Measurements from ENCODE around the gene GIPC2. TPM values are rescaled to one million over a fixed set of nuclear protein-coding genes. Genes with fewer than 3 reads are reported as not detected.
"Not testable (repeated sequence)": the region's sequence is repeated elsewhere in the genome, so short reads cannot be mapped to it uniquely, and the experiment has no call there.

Gene GIPC2
- total RNA-seq, 2 donors from 2014 or later, result 0.35 to 0.50 TPM

DNA sequence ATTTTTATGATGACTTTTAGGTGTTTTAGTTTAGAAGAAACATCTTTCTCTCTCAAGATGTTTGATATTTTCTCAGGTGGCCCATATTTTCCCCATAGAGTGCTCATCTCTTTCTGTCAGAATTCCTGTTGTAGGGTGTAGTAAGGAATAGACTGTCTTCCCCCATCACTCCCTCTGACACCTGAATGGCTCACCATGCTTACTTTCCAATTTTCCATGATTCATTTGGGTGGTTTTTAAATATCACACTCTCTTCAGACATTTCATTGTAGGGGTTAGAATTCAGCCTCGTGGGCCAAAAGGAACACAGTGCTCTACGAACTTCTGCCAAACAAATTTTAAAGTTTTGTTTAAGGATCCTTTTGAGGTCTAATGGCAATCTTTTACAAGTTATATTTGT is 24.0 kb downstream of the GIPC2 start:
- no peak for ATAC-seq (replicated peaks)
- no peaks in the 10 kb centered on the region for H3K36me3 Mint-ChIP-seq (ENCODE audit: low read depth)

DNA sequence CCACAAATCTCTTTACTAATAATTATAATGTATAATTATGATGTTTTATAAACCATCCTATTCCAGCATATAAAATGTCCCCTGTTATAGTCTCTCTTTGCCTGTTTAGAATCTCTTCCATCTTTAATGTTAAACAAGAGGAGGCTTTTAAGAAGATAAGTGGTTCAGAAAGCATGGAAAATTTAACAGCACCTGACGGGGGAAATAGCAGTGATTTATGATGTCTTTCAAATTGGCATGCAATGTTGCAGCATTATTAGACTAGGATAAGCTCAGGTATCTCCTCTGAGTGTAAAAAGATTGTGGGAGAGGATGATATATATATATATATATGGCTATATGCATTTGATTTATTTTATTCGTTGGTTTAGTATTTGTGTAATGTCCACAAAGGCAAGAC is 24.4 kb downstream of the GIPC2 start:
- Mint-ChIP-seq H3K9me3 (no peaks in the 10 kb centered on the region), H3K27ac (no peak overlapping the region), H3K27me3 (peaks cover 11% of the 10 kb centered on the region), H3K4me3 (no peak overlapping the region), H3K4me1 (no peaks in the 10 kb centered on the region), H3K36me3 (ENCODE audit: low read depth) (no peaks in the 10 kb centered on the region)
- no peak for ATAC-seq (replicated peaks)

More for the DNA sequence above, 24.0 kb downstream of the GIPC2 start:
- H3K27ac Mint-ChIP-seq, result no peak overlapping the region
- peaks cover 11% of the 10 kb centered on the region for H3K27me3 Mint-ChIP-seq
- no peaks in the 10 kb centered on the region for H3K9me3 Mint-ChIP-seq
- no peaks in the 10 kb centered on the region for H3K4me1 Mint-ChIP-seq
- H3K4me3 Mint-ChIP-seq, result no peak overlapping the region

DNA sequence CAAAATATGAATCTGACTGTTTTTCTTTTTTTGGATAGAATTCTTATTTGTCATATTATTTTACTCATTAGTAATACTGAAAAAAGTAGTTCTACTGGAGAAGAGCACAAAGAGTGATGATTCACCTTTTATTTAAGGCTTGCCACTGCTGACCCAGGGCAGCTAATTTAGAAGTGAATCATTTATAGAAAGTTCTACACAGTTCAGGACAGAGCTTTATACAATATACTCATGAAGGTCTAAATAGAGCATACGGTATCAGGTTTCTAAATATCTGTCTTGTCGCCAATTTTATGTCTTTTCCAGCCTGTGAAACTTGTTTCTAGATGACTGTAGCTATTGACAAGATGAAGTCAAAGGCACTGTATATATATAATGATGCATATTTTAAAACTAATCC is 25.0 kb downstream of the GIPC2 start:
- no peak overlapping the region for H3K4me3 Mint-ChIP-seq
- ATAC-seq (replicated peaks), result peak; percentile 97
- H3K9me3 Mint-ChIP-seq, result no peaks in the 10 kb centered on the region
- H3K27ac Mint-ChIP-seq, result no peak overlapping the region
- peaks cover 11% of the 10 kb centered on the region for H3K27me3 Mint-ChIP-seq
- no peaks in the 10 kb centered on the region for H3K4me1 Mint-ChIP-seq
- H3K36me3 Mint-ChIP-seq (ENCODE audit: low read depth), result no peaks in the 10 kb centered on the region

DNA sequence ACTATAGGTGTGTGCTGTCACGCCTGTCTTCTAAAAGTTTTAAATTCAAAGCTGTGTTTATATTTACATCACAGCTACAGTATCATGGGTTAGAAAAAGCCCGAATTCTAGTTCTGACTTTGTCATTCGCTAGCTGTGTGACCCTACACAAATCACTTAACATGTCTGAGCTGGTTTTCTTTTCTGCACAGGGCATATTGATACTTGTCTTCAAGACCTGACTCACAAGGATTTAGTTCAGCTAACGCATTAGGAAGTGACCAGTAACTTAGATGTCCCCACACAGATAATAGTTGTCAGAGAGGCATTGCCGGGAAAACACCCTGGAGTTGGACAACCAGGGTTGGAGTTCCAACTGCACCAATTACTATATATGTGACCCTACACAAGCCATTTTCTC is 25.9 kb downstream of the GIPC2 start:
- Mint-ChIP-seq H3K27ac (no peak overlapping the region), H3K27me3 (peaks cover 11% of the 10 kb centered on the region), H3K9me3 (no peaks in the 10 kb centered on the region), H3K36me3 (ENCODE audit: low read depth) (no peaks in the 10 kb centered on the region), H3K4me3 (no peak overlapping the region), H3K4me1 (no peaks in the 10 kb centered on the region)
- no peak for ATAC-seq (replicated peaks)

DNA sequence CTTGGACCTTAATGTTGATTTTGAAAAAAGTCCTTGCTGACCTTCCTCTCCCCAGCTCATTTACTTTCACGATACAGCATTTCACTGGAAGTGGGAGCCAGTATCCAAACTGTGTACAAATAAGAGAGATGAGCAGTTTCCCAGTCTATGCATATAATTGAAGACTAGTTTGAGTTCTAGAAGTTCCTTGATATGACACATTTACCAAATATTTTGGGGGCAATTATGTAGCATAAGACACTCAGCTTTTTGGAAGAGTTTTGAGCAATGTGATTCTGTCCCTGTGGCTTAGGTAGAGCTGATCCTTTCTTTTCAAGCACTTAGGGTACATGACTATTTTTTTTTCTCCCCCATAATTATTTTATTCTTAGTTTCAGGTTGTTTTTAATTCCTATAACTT is 26.4 kb downstream of the GIPC2 start:
- no peak for ATAC-seq (replicated peaks)
- no peaks in the 10 kb centered on the region for H3K4me1 Mint-ChIP-seq
- no peak overlapping the region for H3K4me3 Mint-ChIP-seq
- no peaks in the 10 kb centered on the region for H3K36me3 Mint-ChIP-seq (ENCODE audit: low read depth)
- no peaks in the 10 kb centered on the region for H3K9me3 Mint-ChIP-seq
- no peak overlapping the region for H3K27ac Mint-ChIP-seq
- peaks cover 11% of the 10 kb centered on the region for H3K27me3 Mint-ChIP-seq

DNA sequence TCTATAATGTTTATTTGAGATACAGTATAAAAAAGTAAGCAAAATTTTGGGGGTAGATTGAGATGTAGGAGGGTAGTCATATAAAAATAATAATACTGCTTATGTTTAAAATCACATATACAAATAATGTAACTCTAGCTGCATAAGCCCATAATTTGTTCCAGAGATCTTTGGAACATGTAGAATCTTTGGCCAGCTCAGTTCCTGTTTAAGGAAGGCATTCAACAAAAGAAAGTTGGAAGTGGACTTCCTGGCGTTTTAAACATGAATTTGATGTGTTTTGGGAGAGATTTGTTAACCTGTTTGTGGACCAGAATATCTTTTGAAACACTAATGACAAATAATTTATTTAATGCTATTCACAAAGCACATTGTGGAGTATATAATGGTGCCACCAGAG is 27.7 kb downstream of the GIPC2 start:
- H3K9me3 Mint-ChIP-seq, result no peaks in the 10 kb centered on the region
- H3K4me3 Mint-ChIP-seq, result no peak overlapping the region
- no peak overlapping the region for H3K27ac Mint-ChIP-seq
- H3K36me3 Mint-ChIP-seq (ENCODE audit: low read depth), result no peaks in the 10 kb centered on the region
- no peaks in the 10 kb centered on the region for H3K4me1 Mint-ChIP-seq
- no peak for ATAC-seq (replicated peaks)
- H3K27me3 Mint-ChIP-seq, result peaks cover 7% of the 10 kb centered on the region

DNA sequence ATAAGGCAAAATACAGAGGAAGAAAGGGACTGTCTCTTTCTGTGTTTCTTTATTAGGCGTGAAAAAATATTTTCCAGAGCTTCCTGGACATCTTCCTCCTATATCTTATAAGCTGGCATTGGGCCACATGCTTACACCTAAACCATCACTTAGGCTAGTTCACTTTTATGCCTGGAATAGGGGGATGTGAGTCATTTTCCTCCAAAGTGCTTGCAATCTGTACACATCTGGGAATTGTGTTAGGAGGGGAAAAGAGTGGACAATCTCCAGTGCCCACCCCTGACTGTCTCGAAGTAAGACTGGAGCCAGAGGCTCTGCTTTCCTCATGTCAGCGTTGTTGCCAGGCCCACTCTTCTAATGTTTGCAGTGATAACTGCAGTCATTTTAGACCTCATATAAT is 29.9 kb downstream of the GIPC2 start:
- Mint-ChIP-seq H3K4me1 (peaks cover 12% of the 10 kb centered on the region), H3K27me3 (peaks cover 4% of the 10 kb centered on the region), H3K4me3 (no peak overlapping the region), H3K9me3 (no peaks in the 10 kb centered on the region), H3K27ac (no peak overlapping the region), H3K36me3 (ENCODE audit: low read depth) (no peaks in the 10 kb centered on the region)
- ATAC-seq (replicated peaks), result no peak

DNA sequence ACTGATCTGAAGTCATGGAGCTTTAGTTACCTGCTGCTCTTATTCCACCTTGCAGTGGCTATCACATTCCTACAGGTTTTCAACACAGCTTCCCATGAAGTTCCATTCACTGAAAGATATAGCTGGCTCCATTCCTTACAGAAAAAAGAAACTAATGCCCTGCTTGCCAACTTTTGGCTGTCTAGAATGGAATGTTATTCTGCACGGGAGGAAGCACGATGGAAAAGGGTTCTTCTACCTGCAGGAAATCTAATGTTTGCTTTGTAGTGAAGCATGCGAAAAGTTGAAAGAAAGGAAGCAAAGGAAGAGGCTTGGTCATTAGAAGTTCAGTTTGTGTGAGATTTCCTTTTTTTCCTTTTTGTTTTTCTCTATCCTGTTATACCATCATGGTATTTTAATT is 32.6 kb downstream of the GIPC2 start:
- ATAC-seq (replicated peaks), result no peak
- no peak overlapping the region for H3K27ac Mint-ChIP-seq
- H3K27me3 Mint-ChIP-seq, result no peaks in the 10 kb centered on the region
- no peak overlapping the region for H3K4me3 Mint-ChIP-seq
- H3K4me1 Mint-ChIP-seq, result peaks cover 21% of the 10 kb centered on the region
- no peaks in the 10 kb centered on the region for H3K36me3 Mint-ChIP-seq (ENCODE audit: low read depth)
- H3K9me3 Mint-ChIP-seq, result no peaks in the 10 kb centered on the region

DNA sequence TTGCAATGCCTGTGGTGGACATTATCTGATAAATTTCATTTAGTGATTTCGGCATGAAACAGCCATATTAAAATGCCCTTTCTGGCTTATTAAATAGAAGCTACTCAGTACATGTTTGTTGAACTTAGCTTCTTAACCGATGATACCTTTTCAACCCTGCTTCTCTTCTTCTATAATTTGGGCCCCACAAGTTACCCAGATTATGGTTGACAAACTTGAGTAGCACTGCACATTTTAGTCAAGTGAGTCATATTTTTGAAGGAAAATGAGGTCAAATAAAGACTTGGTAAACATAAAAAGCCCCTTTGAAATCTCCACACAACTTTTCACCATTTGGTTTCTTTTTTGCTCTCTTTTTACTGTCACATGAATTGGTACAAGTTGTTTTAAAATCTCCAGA is 33.8 kb downstream of the GIPC2 start:
- Mint-ChIP-seq H3K4me3 (peak overlapping the region; percentile 72), H3K9me3 (no peaks in the 10 kb centered on the region), H3K27me3 (no peaks in the 10 kb centered on the region), H3K36me3 (ENCODE audit: low read depth) (no peaks in the 10 kb centered on the region), H3K27ac (no peak overlapping the region), H3K4me1 (peaks cover 21% of the 10 kb centered on the region)
- peak; percentile 63 for ATAC-seq (replicated peaks)

DNA sequence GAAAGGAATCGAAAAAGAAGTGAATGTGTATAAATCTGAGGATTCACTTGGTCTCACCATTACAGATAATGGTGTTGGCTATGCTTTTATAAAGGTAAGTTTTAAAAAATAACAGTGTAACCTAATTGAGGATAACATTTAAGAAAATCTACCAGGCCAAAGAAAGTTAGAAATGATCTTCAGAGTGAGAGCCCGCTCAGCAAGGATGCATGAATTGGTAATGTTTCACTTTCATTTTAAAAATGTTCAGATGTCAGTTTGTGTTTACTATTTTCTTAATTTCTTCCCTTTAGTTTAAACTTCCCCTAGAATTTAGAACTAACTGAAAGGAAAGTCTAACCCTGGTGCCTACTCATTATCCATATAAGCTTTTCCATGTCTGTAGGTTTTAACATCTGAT is 35.0 kb downstream of the GIPC2 start:
- H3K9me3 Mint-ChIP-seq, result peaks cover under 1% of the 10 kb centered on the region
- peak overlapping the region; percentile 71 for H3K27ac Mint-ChIP-seq
- ATAC-seq (replicated peaks), result no peak
- H3K4me3 Mint-ChIP-seq, result peak overlapping the region; percentile 72
- H3K4me1 Mint-ChIP-seq, result peaks cover 21% of the 10 kb centered on the region
- H3K27me3 Mint-ChIP-seq, result no peaks in the 10 kb centered on the region
- no peaks in the 10 kb centered on the region for H3K36me3 Mint-ChIP-seq (ENCODE audit: low read depth)

DNA sequence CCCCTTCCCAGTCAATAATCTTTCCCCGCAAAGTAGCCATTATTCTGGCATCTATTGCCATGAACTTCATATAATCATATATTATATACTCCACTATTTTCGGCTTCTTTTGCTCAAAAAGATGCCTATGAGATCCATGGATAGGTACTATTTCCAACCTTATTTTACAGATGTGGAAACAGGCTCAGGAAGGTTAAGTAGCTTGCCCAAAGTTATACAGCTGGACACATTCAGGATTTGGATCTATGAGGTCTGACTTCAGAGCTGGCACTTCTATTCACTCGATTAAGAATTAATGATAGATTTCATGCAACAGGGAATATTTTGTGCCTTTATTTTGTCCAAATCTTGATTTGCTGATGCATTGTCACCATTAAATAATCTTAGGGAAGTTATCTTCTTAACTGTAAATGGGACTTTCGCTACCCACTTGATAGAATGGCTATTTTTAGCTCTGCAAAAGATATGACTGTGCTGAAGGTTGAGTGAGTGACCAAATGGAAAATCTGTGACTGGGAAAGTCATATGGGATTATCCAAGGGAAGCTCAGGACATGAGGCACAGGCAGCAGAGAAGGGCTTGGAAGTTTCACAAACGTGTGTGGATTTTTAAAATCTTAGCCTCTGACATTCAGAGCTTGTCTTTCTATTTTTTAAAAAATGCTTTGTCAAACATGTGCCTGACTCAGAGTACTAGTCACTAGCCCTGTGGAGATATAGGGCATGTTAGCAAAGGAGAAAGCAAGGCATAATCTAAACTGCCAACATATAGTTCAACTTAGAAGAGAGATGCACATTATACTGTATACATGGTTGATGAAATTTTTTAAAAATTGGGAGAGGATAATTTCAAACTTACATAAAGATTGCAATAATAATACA is 36.5 kb downstream of the GIPC2 start:
- H3K27ac Mint-ChIP-seq, result no peak overlapping the region
- no peak for ATAC-seq (replicated peaks)
- peaks cover 4% of the 10 kb centered on the region for H3K27me3 Mint-ChIP-seq

DNA sequence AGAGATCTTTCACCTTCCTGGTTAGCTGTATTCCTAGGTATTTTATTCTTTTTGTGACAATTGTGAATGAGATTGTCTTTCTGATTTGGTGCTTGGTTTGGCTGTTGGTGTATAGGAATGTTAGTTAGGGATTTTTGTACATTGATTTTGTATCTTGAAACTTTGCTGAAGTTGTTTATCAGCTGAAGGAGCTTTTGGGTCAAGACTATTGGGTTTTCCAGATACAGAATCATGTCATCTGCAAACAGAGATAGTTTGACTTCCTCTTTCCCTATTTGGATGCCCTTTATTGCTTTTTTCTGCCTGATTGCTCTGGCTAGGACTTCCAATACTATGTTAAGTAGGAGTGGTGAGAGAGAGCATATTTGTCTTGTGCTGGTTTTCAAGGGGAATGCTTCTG is 38.9 kb downstream of the GIPC2 start:
- not testable (repeated sequence) for H3K36me3 Mint-ChIP-seq (ENCODE audit: low read depth); ATAC-seq (replicated peaks); H3K4me3 Mint-ChIP-seq; H3K27me3 Mint-ChIP-seq; H3K27ac Mint-ChIP-seq
- Mint-ChIP-seq H3K4me1 (peaks cover 10% of the 10 kb centered on the region), H3K9me3 (peaks cover 11% of the 10 kb centered on the region)

More for the DNA sequence above, 36.5 kb downstream of the GIPC2 start:
- Mint-ChIP-seq H3K4me3 (no peak overlapping the region), H3K36me3 (ENCODE audit: low read depth) (no peaks in the 10 kb centered on the region), H3K9me3 (peaks cover 11% of the 10 kb centered on the region), H3K4me1 (peaks cover 21% of the 10 kb centered on the region)

DNA sequence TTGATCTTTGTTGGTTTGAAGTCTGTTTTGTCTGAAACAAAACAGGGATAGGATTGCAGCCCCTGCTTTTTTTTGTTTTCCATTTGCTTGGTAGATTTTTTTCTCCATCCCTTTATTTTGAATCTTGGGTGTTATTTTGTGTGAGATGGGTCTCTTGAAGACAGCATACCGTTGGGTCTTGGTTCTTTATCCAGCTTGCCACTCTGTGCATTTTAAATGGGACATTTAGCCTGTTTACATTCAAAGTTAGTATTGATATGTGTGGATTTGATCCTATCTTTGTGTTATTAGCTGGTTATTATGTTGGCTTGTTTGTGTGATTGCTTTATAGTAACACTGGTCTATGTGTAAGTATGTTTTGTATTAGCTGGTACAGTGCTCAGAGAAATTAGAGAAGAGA is 40.9 kb downstream of the GIPC2 start:
- Mint-ChIP-seq H3K9me3 (peaks cover 11% of the 10 kb centered on the region), H3K4me3 (no peak overlapping the region), H3K36me3 (ENCODE audit: low read depth) (no peaks in the 10 kb centered on the region), H3K27me3 (peaks cover 10% of the 10 kb centered on the region), H3K27ac (no peak overlapping the region), H3K4me1 (no peaks in the 10 kb centered on the region)
- no peak for ATAC-seq (replicated peaks)

DNA sequence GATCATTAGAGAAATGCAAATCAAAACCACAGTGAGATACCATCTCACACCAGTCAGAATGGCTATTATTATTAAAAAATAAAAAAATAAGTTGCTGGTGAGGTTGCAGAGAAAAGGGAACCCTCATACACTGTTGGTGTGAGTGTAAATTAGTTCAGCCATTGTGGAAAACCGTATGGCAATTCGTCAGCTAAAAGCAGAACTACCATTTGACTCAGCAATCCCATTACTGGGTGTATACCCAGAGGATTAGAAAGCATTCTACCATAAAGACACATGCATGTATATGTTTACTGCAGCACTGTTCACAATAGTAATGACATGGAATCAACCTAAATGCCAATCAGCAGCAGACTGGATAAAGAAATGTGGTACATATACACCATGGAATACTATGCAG is 42.2 kb downstream of the GIPC2 start:
- Mint-ChIP-seq H3K4me3 (no peak overlapping the region), H3K4me1 (no peaks in the 10 kb centered on the region), H3K27ac (no peak overlapping the region), H3K27me3 (peaks cover 13% of the 10 kb centered on the region), H3K9me3 (peaks cover 11% of the 10 kb centered on the region), H3K36me3 (ENCODE audit: low read depth) (no peaks in the 10 kb centered on the region)
- ATAC-seq (replicated peaks), result no peak

DNA sequence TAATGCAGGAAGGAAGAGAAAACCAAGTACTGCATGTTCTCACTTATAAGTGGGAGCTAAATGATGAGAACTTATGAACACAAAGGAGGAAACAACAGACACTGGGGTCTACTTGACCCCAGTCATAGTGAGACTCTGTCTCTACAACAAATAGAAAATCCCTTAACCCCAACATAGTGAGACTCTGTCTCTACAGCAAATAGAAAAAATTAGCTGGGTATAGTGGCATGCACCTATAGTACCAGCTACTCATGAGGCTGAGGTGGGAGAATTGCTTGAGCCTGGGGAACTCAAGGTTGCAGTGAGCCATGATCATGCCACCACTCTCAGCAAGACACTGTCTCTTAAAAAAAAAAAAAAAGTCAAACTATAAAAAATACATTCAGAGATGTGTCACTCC is 42.7 kb downstream of the GIPC2 start:
- Mint-ChIP-seq H3K9me3 (peaks cover 11% of the 10 kb centered on the region), H3K4me1 (no peaks in the 10 kb centered on the region), H3K4me3 (no peak overlapping the region), H3K27me3 (peaks cover 13% of the 10 kb centered on the region), H3K36me3 (ENCODE audit: low read depth) (no peaks in the 10 kb centered on the region), H3K27ac (no peak overlapping the region)
- no peak for ATAC-seq (replicated peaks)

Measured in activated T-helper 17 cell treated with anti-CD3 and anti-CD28 coated beads, Interleukin-2, amount 50 U/mL, for 72 hours (primary cell).